ENCODE measurements around the gene VSTM4. TPM values are rescaled to one million over a fixed set of nuclear protein-coding genes. Genes with fewer than 3 reads are reported as not detected.

Gene VSTM4
- total RNA-seq, 1 donor from 2014 or later: 0.35 TPM

DNA sequence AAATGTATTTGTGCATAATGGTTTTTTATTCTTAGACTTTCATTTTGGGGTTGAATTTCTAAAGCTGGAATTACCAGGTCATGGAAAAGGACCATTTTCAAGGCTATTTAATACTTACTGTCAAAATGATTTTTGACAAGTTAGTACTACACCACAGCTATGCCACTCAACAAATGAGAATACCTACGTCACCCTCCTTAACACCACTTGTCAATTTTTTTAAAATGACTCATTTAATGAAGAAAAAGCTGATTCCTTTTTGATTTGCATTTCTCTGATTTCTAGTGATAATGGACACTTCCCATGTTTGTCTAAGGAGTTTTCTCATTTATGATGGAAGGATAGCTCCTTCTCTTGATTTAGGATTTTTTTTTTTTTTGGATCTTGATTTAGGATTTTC, 63.3 kb downstream of the VSTM4 start:
- DNase-seq (ENCODE audit: extremely low read depth, low read depth, low spot score): no peak

DNA sequence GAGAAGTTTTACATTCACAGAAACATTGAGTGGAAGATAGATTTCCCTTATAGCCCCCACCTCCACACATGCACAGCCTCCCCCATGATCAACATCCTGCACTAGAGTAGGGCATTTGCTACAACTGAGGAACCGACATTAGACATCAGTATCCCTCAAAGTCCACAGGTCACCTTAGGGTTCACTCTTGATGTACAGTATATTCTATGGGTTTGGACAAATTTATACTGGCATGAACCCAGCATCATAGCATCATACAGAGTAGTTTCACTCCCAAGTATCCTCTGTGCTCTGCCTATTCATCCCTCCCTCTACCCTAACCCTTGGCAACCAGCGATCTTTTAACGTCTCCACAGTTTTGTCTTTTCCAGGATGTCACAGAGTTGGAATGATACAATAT, 64.4 kb downstream of the VSTM4 start:
- no peak for DNase-seq (ENCODE audit: extremely low read depth, low read depth, low spot score)

DNA sequence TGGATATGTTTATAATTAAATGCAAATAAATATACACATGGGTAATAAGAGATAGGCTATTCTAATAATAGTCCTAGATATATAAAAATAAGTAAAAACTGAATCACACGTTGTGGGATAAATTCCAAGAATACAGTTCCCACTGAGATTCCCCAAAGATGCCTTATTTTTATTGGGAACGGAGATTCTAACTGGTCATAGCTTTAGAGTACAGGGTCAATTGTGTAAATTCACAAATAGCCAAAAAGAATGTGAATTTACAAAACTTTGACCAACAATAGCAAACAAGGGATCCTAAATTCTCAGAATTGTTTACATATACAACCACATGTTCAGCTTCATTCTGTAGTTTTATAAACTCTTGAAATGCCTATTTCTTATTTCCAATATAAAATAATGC, 65.0 kb downstream of the VSTM4 start:
- no peak for DNase-seq (ENCODE audit: extremely low read depth, low read depth, low spot score)

- DNase-seq (ENCODE audit: extremely low read depth, low read depth, low spot score): no peak
Measured at GRCh38 chr10:49049660-49050059, 65.7 kb downstream of the VSTM4 start.

GRCh38 chr10:49047128-49047639, 68.1 kb downstream of the VSTM4 start:
- DNase-seq (ENCODE audit: extremely low read depth, low read depth, low spot score): no peak

DNA sequence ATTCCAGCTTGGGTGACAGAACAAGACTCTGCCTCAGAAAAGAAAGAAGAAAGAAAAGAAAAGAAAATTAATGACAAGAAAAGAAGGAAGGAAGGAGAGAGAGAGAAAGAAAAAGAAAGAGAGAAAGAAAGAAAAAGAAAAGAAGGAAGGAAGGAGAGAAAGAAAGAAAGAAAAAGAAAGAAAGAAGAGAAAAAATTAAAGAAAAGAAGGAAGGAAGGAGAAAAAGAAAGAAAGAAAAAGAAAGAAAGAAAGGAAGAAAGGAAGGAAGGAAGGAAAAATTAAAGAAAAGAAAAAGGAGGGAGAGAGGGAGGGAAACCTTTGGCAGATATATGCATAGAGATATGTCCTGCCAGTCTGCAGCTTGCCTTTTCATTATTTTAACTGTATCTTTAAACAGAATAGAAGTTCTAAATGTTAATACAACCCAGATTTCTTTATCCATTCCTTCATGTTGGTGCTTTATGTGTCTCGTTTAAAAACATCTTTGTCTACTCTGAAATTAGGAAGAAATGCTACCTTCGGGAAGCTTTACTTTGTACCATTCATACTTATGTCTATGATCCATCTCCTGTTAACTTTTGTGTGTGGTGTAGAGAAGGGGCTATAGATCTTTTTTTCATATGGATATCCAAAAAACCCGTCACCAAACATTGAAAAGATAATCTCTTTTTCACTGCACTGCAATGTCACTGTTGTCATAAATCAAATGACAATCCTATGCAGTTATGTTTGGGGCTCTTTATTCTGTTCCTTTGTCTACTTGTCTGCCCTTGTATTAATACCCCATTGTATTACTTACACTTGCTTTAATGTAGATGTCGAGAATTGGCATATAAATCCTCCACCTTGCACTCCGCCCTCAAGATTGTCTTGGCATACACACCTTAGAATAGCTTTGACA, 70.8 kb downstream of the VSTM4 start:
- DNase-seq (ENCODE audit: extremely low read depth, low read depth, low spot score): no peak

DNA sequence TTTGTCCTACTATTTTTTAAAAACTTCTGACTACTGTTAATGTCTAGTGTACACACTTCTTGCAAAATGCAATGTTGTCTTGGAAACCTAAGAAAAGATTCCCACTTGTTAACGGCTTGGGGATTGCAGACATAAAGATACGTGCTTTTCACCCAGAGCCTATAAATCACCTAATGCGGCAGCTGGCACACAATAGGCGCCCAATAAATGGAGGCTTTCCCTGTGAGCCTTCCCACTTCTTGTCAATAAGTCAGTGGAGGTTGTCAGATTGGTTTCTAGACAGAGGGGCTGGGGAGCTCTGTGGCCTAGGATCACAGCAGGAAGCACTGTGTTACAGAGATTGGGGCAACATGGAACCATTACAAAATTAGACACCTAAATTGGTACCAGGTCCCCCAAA, 74.7 kb downstream of the VSTM4 start:
- no peak for DNase-seq (ENCODE audit: extremely low read depth, low read depth, low spot score)

- no peak for DNase-seq (ENCODE audit: extremely low read depth, low read depth, low spot score)
Measured at GRCh38 chr10:49039409-49039808, 75.9 kb downstream of the VSTM4 start.

DNA sequence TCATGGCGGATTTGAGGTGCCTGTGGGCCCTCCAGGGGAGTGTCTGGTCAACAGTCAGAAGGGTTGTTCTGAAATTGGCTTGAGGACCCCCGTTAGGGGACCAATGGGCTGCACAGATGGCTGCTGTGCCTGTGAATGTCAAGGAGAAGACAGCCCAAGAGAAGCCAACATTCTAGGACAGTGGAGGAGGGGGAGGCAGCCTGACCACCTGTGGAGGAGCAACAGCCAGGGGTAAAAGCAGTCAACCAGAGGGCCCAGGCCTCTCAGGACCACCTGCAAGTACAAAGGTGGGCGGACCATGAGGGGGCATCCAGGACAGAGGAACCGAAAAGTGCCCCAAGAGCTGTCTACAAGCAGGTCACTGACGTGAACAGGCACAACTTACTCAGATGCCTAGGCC, 76.6 kb downstream of the VSTM4 start:
- DNase-seq (ENCODE audit: extremely low read depth, low read depth, low spot score): no peak

DNA sequence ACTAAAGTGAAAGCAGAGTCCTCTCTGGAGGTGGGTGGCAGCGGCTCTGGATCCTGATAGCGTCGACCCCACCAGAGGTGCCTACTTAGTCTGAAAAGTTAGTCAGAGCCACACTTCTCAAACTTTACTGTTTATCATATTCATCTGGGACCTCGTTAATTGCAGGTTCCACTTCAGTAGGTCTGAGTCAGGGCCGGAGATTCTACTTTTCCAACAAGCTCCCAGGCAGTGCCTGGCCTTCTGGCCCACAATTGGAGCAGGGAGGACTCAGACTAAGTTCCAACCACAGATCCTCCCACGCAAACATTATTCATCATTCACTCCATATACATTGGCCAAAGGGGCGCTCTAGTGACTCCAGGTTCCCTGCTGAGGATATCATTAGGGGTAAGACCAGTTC, 78.1 kb downstream of the VSTM4 start:
- DNase-seq (ENCODE audit: extremely low read depth, low read depth, low spot score): no peak

GRCh38 chr10:49036638-49037037, 78.7 kb downstream of the VSTM4 start:
- no peak for DNase-seq (ENCODE audit: extremely low read depth, low read depth, low spot score)

DNA sequence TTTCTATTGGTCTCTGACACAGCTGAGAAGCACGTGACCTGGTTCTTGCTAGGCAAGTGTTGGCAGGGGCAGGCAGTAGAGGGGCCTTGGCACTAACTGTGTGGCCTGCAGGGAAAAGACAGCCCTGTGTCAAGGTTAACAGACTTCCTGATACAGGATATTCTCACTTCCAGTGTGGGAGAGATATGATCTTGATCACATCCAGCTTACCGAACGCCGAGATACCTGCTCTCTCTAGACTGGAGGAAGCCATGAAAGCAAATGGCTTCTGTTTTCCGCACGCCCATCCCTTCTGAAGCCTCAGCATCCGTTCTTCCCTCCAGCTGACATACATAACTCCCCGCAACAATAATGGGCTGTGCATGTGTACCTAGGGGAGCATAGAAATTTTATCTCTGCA, 79.4 kb downstream of the VSTM4 start:
- no peak for DNase-seq (ENCODE audit: extremely low read depth, low read depth, low spot score)

GRCh38 chr10:49034925-49035324, 80.4 kb downstream of the VSTM4 start:
- no peak for DNase-seq (ENCODE audit: extremely low read depth, low read depth, low spot score)

GRCh38 chr10:49033939-49034338, 81.4 kb downstream of the VSTM4 start:
- no peak for DNase-seq (ENCODE audit: extremely low read depth, low read depth, low spot score)

- DNase-seq (ENCODE audit: extremely low read depth, low read depth, low spot score): no peak
Measured at GRCh38 chr10:49029666-49030065, 85.7 kb downstream of the VSTM4 start.

GRCh38 chr10:49028639-49029038, 86.7 kb downstream of the VSTM4 start:
- DNase-seq (ENCODE audit: extremely low read depth, low read depth, low spot score): no peak

- DNase-seq (ENCODE audit: extremely low read depth, low read depth, low spot score): no peak
Measured at GRCh38 chr10:49025347-49025983, 89.9 kb downstream of the VSTM4 start.

- no peak for DNase-seq (ENCODE audit: extremely low read depth, low read depth, low spot score)
Measured at GRCh38 chr10:49024484-49024883, 90.8 kb downstream of the VSTM4 start.

- DNase-seq (ENCODE audit: extremely low read depth, low read depth, low spot score): no peak
Measured at GRCh38 chr10:49023752-49024151, 91.6 kb downstream of the VSTM4 start.

DNA sequence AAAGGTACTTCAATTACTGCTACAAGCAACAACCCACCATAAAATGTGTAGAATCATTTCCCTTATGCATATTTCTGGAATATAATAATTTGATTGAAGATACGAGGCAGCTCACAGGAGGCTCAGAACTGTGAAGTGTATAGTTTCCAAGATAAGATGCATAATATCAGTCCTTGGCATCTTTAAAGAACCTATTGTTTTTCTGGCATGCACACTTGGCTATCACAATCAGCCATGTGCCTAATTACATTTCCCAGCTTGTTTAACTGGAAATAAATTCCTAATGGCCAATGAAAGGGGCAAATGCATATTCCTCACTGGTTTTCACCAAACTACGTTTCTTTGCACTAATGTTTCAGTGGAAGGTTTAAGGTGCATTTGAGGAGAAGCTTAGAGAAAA, 92.3 kb downstream of the VSTM4 start:
- DNase-seq (ENCODE audit: extremely low read depth, low read depth, low spot score): no peak

DNA sequence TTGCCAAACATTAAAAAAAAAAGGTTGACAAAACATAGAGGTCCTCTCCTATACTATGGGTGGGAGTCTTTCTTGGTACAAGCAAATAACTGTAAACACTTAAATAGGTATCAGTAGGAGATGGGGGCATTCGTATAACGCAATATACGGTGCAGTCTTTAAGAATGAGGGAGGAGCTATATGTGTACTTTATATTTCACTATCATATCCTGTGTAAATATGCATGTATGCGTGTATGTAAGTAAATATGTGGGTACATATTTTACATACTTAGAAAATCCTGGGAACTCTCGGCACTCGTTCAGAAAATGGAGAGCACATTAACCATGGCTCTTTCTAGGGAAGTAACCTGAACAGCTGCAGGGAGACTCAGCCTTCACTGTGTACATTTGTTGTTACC, 93.6 kb downstream of the VSTM4 start:
- DNase-seq (ENCODE audit: extremely low read depth, low read depth, low spot score): no peak

DNA sequence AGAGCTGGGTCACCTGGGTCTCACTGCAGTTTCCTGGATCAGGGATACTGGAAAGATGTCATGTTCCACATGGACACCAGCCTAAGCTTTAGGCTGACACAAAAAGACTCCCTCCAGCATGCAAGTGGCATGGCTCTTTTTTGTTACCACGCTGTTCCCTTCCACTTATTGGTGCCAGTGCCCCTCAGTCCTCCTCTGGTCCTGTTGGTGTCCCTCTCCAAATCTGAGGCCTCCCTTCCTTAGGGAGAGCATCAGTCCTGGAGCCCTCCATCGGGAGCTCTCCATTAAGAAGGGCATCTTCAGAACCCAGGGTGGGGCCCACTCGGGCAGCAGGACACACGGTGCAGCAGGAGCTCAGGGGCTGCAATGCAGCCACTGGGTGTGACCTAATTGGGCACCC, 99.6 kb downstream of the VSTM4 start:
- DNase-seq (ENCODE audit: extremely low read depth, low read depth, low spot score): no peak

Measured in glomerular endothelial cell (primary cell).